ENCODE measurements around the gene TK1. TPM values are rescaled to one million over a fixed set of nuclear protein-coding genes. Genes with fewer than 3 reads are reported as not detected.

TK1 gene
- total RNA-seq, 1 experiment from 2014 or later = 340 TPM

DNA sequence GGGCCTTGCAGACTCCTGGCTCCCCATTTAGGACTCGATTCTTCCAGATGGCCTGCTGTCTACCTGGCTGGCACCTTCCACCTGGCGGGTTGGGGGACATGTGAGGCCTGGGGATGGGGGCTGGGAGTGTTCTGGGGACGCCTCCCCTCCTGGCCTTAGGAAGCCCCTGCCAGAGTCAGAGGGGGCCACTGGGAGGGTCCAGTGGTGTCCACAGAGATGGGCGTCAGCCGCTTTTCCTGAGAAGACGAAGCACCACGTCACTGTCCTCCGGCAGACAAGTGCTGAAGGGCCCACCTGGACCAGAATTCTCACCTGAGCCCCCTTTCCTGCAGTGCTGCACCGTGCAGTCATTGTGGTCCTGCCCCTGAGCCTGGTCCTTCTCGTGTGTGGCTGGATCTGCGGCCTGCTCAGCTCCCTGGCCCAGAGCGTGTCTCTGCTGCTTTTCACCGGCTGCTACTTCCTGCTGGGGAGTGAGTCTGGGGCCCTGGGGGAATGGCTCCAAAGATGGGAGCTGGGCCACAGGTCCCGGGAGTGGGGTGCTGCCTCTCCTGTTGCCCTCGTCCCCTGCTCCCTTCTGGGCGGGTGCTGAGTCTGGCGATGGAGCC lies 47.5 kb upstream of the TK1 start:
- TF ChIP-seq EZH2phosphoT487 (IDR thresholded peaks at IDR 0.05; ENCODE audit: borderline replicate concordance, low read length) (no peak), EZH2 (IDR thresholded peaks at IDR 0.05; ENCODE audit: low read length, unreplicated experiment) (no peak), CTCF (conservative IDR thresholded peaks at IDR 0.05; ENCODE audit: low read depth, low read length) (no peak)
- no TSS peak for BruUV-seq (replicated peaks)
- intact Hi-C loops (cut with micrococcal nuclease) = no loop called here

GRCh38 chr17:78233678-78234077 lies 46.8 kb upstream of the TK1 start:
- DNase-seq (no peak), ATAC-seq (no peak)
- no peak for TF ChIP-seq CTCF (conservative IDR thresholded peaks at IDR 0.05; ENCODE audit: low read depth, low read length)
- TF ChIP-seq EZH2 (IDR thresholded peaks at IDR 0.05; ENCODE audit: low read length, unreplicated experiment) = no peak
- TF ChIP-seq EZH2phosphoT487 (IDR thresholded peaks at IDR 0.05; ENCODE audit: borderline replicate concordance, low read length) = no peak
- H3K27ac ChIP-seq (ENCODE audit: low read length) = no peak overlapping the region
- no peaks in the 10 kb centered on the region for H3K4me1 ChIP-seq (ENCODE audit: insufficient read depth, low read length)
- no peaks in the 10 kb centered on the region for H3K9me3 ChIP-seq (ENCODE audit: low read length)
- no peaks in the 10 kb centered on the region for H3F3A ChIP-seq (ENCODE audit: low read length, unreplicated experiment)
- no peak overlapping the region for H3K4me3 ChIP-seq (ENCODE audit: low read length)
- H3K9ac ChIP-seq (ENCODE audit: low read length) = no peak overlapping the region
- no peaks in the 10 kb centered on the region for H3K79me2 ChIP-seq (ENCODE audit: low read length)
- no peaks in the 10 kb centered on the region for H4K20me1 ChIP-seq (ENCODE audit: low read length)
- H3K4me2 ChIP-seq (ENCODE audit: low read length) = no peak overlapping the region
- no peak overlapping the region for H2AFZ ChIP-seq (ENCODE audit: low read length)
- CTCF ChIA-PET = no interaction called here
- intact Hi-C loops (cut with micrococcal nuclease) = no loop called here
- peaks cover 3% of the 10 kb centered on the region; the same call in 1 of the 2 replicates for H3K27me3 ChIP-seq (ENCODE audit: low read length)
- no peaks in the 10 kb centered on the region for H3K9me2 ChIP-seq (replicated peaks; ENCODE audit: low read length)
- BruUV-seq (replicated peaks) = no TSS peak
- no peaks in the 10 kb centered on the region for H3K36me3 ChIP-seq (ENCODE audit: low read depth, low read length)
- POLR2A ChIA-PET (ENCODE audit: unreplicated experiment) = no interaction called here

More for the DNA sequence above, 47.5 kb upstream of the TK1 start:
- Histone ChIP-seq H3K9me3 (ENCODE audit: low read length) (no peaks in the 10 kb centered on the region), H3K79me2 (ENCODE audit: low read length) (no peaks in the 10 kb centered on the region), H3K4me3 (ENCODE audit: low read length) (no peak overlapping the region), H3F3A (ENCODE audit: low read length, unreplicated experiment) (no peaks in the 10 kb centered on the region), H4K20me1 (ENCODE audit: low read length) (no peaks in the 10 kb centered on the region), H3K27ac (ENCODE audit: low read length) (no peak overlapping the region), H3K4me2 (ENCODE audit: low read length) (no peak overlapping the region), H3K4me1 (ENCODE audit: insufficient read depth, low read length) (no peaks in the 10 kb centered on the region), H2AFZ (ENCODE audit: low read length) (no peak overlapping the region), H3K9ac (ENCODE audit: low read length) (no peak overlapping the region), H3K9me2 (replicated peaks; ENCODE audit: low read length) (no peaks in the 10 kb centered on the region), H3K36me3 (ENCODE audit: low read depth, low read length) (no peaks in the 10 kb centered on the region), H3K27me3 (ENCODE audit: low read length) (peaks cover 3% of the 10 kb centered on the region; the same call in 1 of the 2 replicates)
- ATAC-seq (no peak), DNase-seq (no peak)
- ChIA-PET POLR2A (ENCODE audit: unreplicated experiment) (no interaction called here), CTCF (no interaction called here)

DNA sequence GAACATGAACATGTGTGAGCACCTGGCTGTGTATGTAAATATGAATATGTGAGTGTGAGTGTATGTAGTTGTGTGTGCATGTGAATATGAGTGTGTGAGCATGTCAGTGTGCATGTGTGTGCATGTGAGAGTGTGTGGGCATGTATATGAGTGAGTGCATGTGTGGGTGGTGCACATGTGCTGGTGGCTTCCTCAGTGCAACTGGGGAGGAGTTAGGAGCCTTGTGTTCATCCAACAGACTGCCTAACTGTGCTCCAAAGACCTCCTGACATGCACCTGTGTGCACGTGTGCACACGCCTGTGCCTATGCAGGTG lies 46.0 kb upstream of the TK1 start:
- no peak overlapping the region for H3K9ac ChIP-seq (ENCODE audit: low read length)
- no peaks in the 10 kb centered on the region for H3F3A ChIP-seq (ENCODE audit: low read length, unreplicated experiment)
- CTCF ChIA-PET = no interaction called here
- POLR2A ChIA-PET (ENCODE audit: unreplicated experiment) = no interaction called here
- no peak overlapping the region for H3K4me3 ChIP-seq (ENCODE audit: low read length)
- no peak overlapping the region for H3K4me2 ChIP-seq (ENCODE audit: low read length)
- H4K20me1 ChIP-seq (ENCODE audit: low read length) = no peaks in the 10 kb centered on the region
- BruUV-seq (replicated peaks) = no TSS peak
- H3K27ac ChIP-seq (ENCODE audit: low read length) = no peak overlapping the region
- intact Hi-C loops (cut with micrococcal nuclease) = no loop called here
- H3K36me3 ChIP-seq (ENCODE audit: low read depth, low read length) = no peaks in the 10 kb centered on the region
- no peak overlapping the region for H2AFZ ChIP-seq (ENCODE audit: low read length)
- no peak for DNase-seq
- no peaks in the 10 kb centered on the region for H3K9me3 ChIP-seq (ENCODE audit: low read length)
- H3K27me3 ChIP-seq (ENCODE audit: low read length) = peaks cover 3% of the 10 kb centered on the region; the same call in 1 of the 2 replicates
- TF ChIP-seq CTCF (conservative IDR thresholded peaks at IDR 0.05; ENCODE audit: low read depth, low read length) = no peak
- ATAC-seq = no peak
- no peaks in the 10 kb centered on the region for H3K4me1 ChIP-seq (ENCODE audit: insufficient read depth, low read length)
- no peaks in the 10 kb centered on the region for H3K79me2 ChIP-seq (ENCODE audit: low read length)
- no peaks in the 10 kb centered on the region for H3K9me2 ChIP-seq (replicated peaks; ENCODE audit: low read length)

All from PC-3 (cell line).